Testis (tissue), 5 donors: ENCODE measurements around the gene DERA. TPM values are rescaled to one million over a fixed set of nuclear protein-coding genes. Genes with fewer than 3 reads are reported as not detected.

Source experiments
- DNase-seq: peaks from one replicate; pipeline ENCODE4 v3.0.0-alpha.2; 2019
- H3K27ac ChIP-seq, 2 donors: fragments of 200-600 bp; sonication (generic); one replicate each; pipeline ENCODE4 v1.5.1; 2019
- H3K27me3 ChIP-seq: fragments of 200-600 bp; sonication (generic); one replicate; pipeline ENCODE4 v1.5.1; 2019
- H3K36me3 ChIP-seq: fragments of 200-600 bp; sonication (generic); one replicate; pipeline ENCODE4 v1.5.1; 2017; ENCODE audit warnings: low read depth; ENCODE audit errors: missing control alignments
- H3K4me1 ChIP-seq: fragments of 200-600 bp; sonication (generic); one replicate; pipeline ENCODE4 v1.5.1; 2019
- H3K4me3 ChIP-seq, 2 donors: fragments of 200-600 bp; sonication (generic); one replicate each; pipeline ENCODE4 v1.5.1; 2017 to 2019
- H3K9me3 ChIP-seq: fragments of 200-600 bp; sonication (generic); one replicate; pipeline ENCODE4 v1.5.1; 2017
- POLR2A ChIP-seq: fragments of 450-650 bp; IDR thresholded peaks from one replicate; pipeline ENCODE4 v1.6.1; 2017; ENCODE audit warnings: antibody characterized with exemption, mild to moderate bottlenecking, moderate library complexity
- WGBS, 2 donors: methylation state at CpG; one replicate each; pipeline ENCODE4 v1.1.5; 2018; 5-methylcytosine and 5-hydroxymethylcytosine counted together
- intact Hi-C: fragments of 100-400 bp; cut with DNase I; formaldehyde crosslinking; loops from one replicate; pipeline ENCODE4 v1.15.1; 2023; ENCODE audit warnings: low total_unique reads
- long read RNA-seq, 2 donors: transcript quantifications; one replicate each; lab custom pipeline, GENCODE V29; 2026
- polyA plus RNA-seq: library from polyadenylated mRNA; stranded (reverse); fragments of 350-450 nt; fragmentation: Illumina TruSeq; extraction: RNeasy Lipid Tissue Mini Kit (QIAGEN cat#74804); gene quantifications from one replicate; pipeline ENCODE4 v1.2.3, GENCODE V29; 2014; ENCODE audit warnings: low read depth, low replicate concordance; ENCODE audit not compliant: insufficient read depth
- total RNA-seq, 2 donors: library from RNA; depleted of rRNA; stranded (reverse); fragments of >200 nt; gene quantifications; one replicate each; pipeline ENCODE4 v1.2.3, GENCODE V29; 2016
- TF ChIP-seq, protein P1 (sequence below), 3 experiments: fragments of 450-650 bp in 2 of 3; fragments of 200-600 bp in 1 of 3; sonication (generic) in 1 of 3; IDR thresholded peaks; one replicate each; pipeline ENCODE4 v1.5.1; 2016 to 2019; ENCODE audit warnings: antibody characterized with exemption in 3 of 3, mild to moderate bottlenecking in 2 of 3, moderate library complexity in 1 of 3

Gene DERA
- 10 to 100 TPM; 14.0 to 19.0 TPM for total RNA-seq
- polyA plus RNA-seq = 21.3 TPM
- long read RNA-seq, donor 1, transcript DERA-201 (9 exons, 1,705 nt) = major isoform, 15 of 29 reads
- long read RNA-seq, donor 1, partial matches to known transcripts = 12 of 29 reads
- long read RNA-seq, donor 1, other reads (novel, unspliced or antisense) = 0 of 29 reads
- long read RNA-seq, donor 2, transcript DERA-201 (9 exons, 1,705 nt) = major isoform, 17 of 18 reads
- long read RNA-seq, donor 2, partial matches to known transcripts = 0 of 18 reads
- long read RNA-seq, donor 2, other reads (novel, unspliced or antisense) = 0 of 18 reads

DNA sequence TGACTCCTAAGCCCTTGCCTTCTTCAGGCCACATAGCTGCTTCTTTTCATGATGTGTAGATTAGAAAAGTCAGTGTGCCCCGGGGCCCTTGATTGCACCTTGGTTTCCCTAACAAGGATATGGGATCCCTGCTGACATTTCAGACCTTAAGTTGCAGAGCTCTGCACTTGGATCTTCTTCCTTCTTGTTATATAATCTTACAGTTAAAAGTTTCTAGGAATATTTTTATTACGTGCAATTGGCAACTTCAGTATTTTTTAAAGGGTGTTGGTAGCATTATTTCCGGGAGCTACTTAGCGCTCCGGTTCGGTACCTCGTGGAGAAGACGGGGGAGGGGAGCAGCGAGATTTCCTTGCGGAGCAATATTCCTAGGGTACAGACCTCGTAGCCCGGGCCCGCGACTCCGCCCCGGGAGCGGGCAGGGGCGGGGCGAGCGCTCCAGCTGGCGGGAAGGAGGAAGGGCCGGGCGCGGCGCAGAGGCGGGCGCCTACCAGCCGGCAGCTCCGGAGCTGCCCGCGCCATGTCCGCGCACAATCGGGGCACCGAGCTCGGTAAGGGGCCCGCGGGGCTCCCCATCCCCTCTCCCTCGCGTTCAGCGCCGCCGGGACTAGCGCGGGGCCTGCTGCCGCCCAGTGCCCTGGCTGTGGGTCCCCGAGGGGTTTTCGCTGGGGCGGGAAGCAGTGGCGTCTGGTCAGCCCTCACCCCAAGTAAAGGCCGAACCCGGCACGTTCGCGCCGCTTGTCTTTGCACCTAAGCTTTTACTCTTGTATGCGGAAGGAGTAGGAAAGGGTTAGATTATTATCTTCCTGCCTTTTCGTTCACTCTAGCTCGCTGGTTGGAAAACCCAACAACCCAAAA, at the start of gene DERA:
DERA (plus strand) TSS at position 469 of the 858 bp plus-strand sequence; CDS start at position 521, 52 bp downstream.
- peak; percentile 81 for DNase-seq
- H3K9me3 ChIP-seq = no peaks in the 10 kb centered on the region
- WGBS, 2 donors = 1 to 2% methylated on average over 17 to 57 of the region's 59 CpGs
- TF ChIP-seq, protein P1, sequence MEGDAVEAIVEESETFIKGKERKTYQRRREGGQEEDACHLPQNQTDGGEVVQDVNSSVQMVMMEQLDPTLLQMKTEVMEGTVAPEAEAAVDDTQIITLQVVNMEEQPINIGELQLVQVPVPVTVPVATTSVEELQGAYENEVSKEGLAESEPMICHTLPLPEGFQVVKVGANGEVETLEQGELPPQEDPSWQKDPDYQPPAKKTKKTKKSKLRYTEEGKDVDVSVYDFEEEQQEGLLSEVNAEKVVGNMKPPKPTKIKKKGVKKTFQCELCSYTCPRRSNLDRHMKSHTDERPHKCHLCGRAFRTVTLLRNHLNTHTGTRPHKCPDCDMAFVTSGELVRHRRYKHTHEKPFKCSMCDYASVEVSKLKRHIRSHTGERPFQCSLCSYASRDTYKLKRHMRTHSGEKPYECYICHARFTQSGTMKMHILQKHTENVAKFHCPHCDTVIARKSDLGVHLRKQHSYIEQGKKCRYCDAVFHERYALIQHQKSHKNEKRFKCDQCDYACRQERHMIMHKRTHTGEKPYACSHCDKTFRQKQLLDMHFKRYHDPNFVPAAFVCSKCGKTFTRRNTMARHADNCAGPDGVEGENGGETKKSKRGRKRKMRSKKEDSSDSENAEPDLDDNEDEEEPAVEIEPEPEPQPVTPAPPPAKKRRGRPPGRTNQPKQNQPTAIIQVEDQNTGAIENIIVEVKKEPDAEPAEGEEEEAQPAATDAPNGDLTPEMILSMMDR (IDR thresholded peaks at IDR 0.05) = peak in 1 of 3 experiments; percentile 6
- no peak for TF ChIP-seq POLR2A
- peak within 1 kb of the TSS; percentile 73 to 86 for H3K27ac ChIP-seq
- peak within 1 kb of the TSS; percentile 68 to 90 for H3K4me3 ChIP-seq
- peaks cover 17% of the 10 kb centered on the region for H3K4me1 ChIP-seq
- no peaks in the 10 kb centered on the region for H3K36me3 ChIP-seq
- intact Hi-C loops = no loop called here
- H3K27me3 ChIP-seq = no peaks in the 10 kb centered on the region

DNA sequence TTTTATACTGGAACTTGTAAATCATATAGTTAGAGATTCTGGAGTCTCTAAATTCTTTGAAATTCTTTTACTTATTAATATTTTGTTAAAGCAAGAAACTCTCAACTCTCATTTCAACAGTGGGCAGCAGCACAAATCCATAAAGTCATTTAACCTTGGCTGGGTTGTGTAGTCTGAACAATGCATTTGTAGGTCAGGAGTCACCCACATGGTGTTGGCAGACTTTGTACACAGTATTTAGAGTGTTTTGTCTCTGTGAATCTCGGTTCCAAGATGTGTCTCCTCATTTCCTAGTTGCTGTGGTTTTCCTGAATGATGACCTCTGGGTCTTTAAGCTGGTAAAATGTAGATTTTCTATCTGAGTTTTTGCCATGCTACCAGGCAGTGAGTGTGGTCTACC, 49.7 kb upstream of the DERA start:
- H3K4me1 ChIP-seq = no peaks in the 10 kb centered on the region
- no peak for DNase-seq
- H3K9me3 ChIP-seq = no peaks in the 10 kb centered on the region
- no peaks in the 10 kb centered on the region for H3K27me3 ChIP-seq
- H3K36me3 ChIP-seq = no peaks in the 10 kb centered on the region
- intact Hi-C loops = no loop called here
- H3K4me3 ChIP-seq = no peak overlapping the region
- WGBS, 2 donors = 50 to 58% methylated on average over 1 of the region's 1 CpG
- H3K27ac ChIP-seq = no peak overlapping the region
- TF ChIP-seq, protein P1 (IDR thresholded peaks at IDR 0.05) = no peak
- no peak for TF ChIP-seq POLR2A

DNA sequence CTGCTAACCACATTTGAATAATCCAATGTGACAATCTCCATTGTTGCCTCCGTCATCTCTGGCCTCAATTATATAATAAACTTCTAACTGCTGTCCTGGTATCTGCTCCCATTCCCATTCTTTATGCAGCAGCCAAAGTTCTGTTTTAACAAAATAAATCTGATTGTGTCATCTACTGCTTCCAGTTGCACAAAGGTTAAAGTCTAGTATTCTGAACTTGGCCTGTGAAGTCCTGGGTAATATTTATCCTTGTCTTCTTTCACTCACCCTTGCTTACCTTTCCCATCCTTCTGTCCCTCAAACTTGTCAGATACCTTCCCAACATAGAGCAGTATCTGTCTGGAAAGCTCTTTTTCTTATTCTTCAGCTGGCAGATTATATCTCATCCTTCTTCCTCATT, 48.3 kb upstream of the DERA start:
- Histone ChIP-seq H3K27ac (no peak overlapping the region), H3K27me3 (no peaks in the 10 kb centered on the region), H3K9me3 (no peaks in the 10 kb centered on the region), H3K4me3 (no peak overlapping the region), H3K4me1 (no peaks in the 10 kb centered on the region), H3K36me3 (no peaks in the 10 kb centered on the region)
- DNase-seq = no peak
- WGBS, 2 donors = 89 to 91% methylated on average over 1 of the region's 1 CpG
- intact Hi-C loops = no loop called here
- TF ChIP-seq, protein P1 (IDR thresholded peaks at IDR 0.05) = no peak
- no peak for TF ChIP-seq POLR2A

DNA sequence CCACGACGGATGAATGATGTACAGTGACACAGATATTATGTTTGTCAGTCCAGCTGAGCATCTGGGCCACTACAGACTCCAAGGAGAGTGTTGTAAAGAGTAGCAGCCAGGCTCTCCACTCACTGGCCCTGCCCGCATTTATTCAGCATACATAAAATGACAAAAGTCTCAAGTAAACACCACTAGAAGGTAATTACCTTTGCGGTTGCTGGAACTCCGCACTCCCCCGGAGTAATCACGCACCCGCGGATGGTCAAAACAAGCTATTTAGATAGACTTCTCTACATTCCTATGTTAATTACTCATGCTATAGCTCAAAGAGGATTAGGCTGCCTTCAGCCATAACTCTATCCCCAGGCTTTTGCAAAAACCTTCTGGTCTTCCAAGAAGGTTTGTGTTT, 47.8 kb upstream of the DERA start:
- TF ChIP-seq POLR2A = no peak
- TF ChIP-seq, protein P1 (IDR thresholded peaks at IDR 0.05) = no peak
- intact Hi-C loops = no loop called here
- no peak for DNase-seq
- no peak overlapping the region for H3K4me3 ChIP-seq
- H3K36me3 ChIP-seq = no peaks in the 10 kb centered on the region
- no peaks in the 10 kb centered on the region for H3K9me3 ChIP-seq
- H3K27ac ChIP-seq = no peak overlapping the region
- WGBS, 2 donors = 70 to 75% methylated on average over 9 of the region's 9 CpGs
- H3K27me3 ChIP-seq = no peaks in the 10 kb centered on the region
- no peaks in the 10 kb centered on the region for H3K4me1 ChIP-seq
